HL-60/S4 treated with retinoic acid at 250 ng/mL for 4 days and 3 days (cell line): Measurements from ENCODE around the gene SRSF3.

Source experiments
- in situ Hi-C: fragments of 300-500 bp; cut with MboI; formaldehyde crosslinking; loops from 2 replicates; pipeline ENCODE4 v1.7.0; 2022; ENCODE audit warnings: low sequenced_read_pairs

Gene SRSF3

DNA sequence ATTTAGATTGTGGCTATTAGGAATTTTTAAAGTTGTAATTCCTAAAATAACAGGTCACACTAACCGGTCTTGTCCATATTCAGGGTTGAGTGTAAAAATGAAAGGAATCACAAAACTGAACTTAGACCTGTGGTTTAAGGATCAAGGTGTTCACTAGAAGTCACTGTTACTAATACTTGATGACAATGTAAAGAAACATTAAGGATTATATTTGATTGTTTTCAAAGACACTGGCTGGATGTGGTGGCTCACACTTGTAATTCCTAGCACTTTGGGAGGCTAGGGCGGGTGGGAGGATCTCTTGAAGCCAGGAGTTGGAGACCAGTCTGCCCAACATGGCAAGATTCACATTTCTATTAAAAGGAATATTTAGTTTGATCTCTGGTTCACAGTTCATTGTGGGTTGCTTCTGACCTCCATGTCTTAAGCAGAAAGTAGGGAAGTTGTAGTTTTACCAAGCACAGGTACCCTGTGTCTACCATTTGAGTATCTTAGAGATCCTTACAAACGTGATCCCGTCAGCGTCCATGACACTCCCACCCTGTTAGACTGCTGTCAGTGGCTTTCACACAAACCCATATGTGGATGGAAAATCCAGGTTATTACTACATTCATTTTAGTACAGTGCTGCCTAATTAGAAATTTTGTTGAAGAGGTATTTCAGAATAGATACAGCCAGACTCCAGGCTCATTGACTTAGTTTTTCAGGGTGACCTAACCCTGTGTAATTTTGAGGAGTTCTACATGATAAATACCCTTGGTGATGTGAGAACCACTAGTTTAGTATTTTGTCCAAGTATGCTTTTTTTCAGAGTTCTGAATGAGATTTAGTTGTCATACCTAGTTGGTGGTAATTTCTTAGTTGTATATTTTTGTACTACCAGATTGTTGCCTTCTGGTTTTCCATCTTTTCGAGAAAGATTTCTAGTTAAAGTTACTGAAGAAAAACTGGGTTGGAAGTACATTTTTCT, 10.2 kb downstream of the SRSF3 start:
- in situ Hi-C loops = loop anchor here (25.0 kb wide), 2 partner anchors 408 to 608 kb away; partner anchors contain the start of gene FGD2

DNA sequence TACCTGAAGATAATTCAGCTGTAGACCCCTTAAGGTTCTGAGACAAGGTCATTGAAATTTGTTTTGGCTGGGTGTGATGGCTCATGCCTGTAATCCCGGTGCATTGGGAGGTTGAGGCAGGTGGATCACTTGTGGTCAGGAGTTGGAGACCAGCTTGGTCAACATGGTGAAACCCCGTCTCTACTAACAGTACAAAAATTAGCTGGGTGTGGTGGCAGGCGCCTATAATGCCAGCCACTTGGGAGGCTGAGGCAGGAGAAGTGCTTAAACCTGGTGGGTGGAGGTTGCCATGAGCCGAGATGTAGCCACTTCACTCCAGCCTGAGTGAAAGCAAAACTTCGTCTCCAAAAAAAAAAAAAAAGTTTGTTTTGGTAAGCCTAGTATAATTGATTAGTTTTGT, 11.0 kb downstream of the SRSF3 start:
- in situ Hi-C loops = loop anchor here (25.0 kb wide), 2 partner anchors 407 to 607 kb away; partner anchors contain the start of gene FGD2

DNA sequence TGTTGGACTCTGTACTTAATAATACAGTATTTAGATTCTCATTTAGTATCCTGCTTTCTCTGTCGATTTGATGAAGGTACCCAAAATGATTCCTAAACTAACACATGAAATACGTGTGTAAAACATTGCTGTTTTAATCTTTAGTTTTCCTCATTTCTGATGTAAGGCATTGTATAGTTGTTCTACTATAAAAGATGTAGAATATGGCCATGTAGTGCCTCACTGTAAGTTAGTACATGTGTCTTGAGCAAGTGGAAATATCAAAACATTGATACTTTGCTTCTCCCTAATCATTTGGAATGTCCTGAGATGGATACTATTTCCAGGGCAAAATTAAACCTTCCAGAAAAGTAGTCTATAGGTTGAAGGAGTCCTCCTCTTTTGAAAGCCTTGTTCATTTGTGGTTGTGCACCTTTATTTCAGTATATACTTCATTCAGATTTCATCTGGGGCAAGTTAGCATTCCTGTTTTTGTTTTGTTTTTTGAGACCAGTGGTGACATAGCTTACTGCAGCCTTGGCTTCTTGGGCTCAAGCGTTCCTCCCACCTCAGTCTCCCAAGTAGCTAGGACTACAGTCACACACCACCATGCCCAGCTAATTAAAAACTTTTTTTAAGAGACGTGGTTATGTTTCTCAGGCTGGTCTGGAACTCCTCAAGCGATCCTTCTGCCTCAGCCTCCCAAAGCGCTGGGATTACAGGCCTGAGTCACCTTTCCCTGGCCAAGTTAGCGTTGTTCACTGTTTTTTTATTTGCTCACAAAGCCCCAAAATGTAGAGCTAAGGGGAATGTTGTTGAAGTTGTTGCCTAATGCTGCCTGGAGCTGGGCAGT, 11.6 kb downstream of the SRSF3 start:
- in situ Hi-C loops = loop anchor here (25.0 kb wide), 2 partner anchors 407 to 607 kb away; partner anchors contain the start of gene FGD2

DNA sequence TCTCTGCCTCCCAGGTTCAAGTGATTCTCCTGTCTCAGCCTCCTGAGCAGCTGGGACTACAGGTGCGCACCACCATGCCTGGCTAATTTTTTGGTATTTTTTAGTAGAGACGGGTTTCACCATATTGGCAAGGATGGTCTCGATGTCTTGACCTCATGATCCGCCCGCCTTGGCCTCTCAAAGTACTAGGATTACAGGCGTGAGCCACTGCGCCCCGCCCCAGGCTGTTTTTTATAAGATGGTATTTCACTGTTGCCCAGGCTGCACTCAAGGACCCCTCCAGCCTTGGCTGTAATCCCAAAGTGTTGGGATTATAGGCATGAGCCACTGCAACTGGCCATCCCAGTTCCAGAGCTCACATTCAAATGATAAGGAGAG, 13.1 kb downstream of the SRSF3 start:
- in situ Hi-C loops = loop anchor here (25.0 kb wide), 2 partner anchors 405 to 605 kb away; partner anchors contain the start of gene FGD2

DNA sequence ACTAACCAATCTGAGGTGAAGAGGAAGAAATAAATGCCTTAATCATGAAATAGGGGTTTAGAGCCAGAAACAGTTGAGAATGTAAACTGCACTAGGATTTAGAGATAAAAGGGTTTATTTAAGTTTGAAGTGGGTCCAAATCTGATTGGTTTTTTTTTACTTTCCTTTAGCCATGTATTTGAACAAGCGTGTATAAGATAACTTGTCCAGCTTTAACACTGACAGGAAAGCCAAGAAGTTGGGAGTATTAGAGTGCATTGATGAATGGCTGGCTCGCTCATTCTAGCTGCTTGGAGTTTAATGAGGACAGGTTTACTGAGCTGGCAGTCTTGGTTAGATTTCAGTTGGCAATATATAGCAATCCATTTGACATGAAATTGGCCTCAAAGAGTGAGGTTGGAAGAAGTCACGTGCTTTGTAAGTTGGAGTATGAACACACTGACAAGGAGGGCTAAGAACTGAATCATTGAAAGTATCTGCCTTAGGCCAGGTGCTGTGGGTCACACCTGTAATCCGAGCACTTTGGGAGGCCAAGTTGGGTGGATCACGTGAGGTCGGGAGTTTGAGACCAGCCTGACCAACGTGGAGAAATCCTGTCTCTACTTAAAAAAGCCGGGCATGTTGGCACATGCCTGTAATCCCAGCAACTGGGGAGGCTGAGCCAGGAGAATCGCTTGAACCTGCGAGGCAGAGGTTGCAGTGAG, 13.7 kb downstream of the SRSF3 start:
- in situ Hi-C loops = loop anchor here (25.0 kb wide), 2 partner anchors 404 to 604 kb away; partner anchors contain the start of gene FGD2

DNA sequence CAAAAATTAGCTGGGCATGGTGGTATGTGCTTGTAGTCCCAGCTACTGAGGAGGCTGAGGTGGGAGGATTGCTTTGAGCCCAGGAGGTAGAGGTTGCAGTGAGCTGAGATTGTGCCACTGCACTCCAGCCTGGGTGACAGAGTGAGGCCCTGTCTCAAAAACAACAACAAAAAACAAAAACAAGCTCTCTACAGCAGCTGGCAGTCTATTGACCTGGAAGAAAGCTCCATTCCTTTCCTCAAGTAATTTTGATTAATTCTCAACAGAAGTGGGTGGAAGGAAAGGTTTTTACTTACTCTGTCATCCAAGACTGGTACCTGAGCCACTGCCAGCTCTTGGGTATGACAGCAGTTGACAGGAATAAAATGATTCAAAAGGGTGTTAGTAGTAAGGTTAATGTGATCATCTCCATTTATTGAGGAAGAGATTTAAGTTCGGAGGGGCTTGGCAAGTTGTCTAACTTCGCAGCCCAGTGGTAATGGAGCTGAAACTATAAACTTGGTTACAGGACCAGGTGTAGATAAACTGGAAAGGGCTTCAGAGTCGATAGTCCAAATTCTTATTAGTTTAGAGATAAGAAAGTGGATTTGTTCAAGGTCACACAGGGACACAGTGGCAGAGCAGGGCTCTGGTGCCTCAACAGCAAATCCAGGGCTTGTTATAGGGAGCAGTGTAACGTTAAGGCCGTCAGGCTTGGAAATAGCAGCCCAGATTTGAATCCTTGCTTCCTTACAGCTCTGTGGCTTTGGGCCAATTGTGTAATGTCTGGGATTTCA, 14.8 kb downstream of the SRSF3 start:
- in situ Hi-C loops = loop anchor here (25.0 kb wide), 2 partner anchors 403 to 603 kb away; partner anchors contain the start of gene FGD2

DNA sequence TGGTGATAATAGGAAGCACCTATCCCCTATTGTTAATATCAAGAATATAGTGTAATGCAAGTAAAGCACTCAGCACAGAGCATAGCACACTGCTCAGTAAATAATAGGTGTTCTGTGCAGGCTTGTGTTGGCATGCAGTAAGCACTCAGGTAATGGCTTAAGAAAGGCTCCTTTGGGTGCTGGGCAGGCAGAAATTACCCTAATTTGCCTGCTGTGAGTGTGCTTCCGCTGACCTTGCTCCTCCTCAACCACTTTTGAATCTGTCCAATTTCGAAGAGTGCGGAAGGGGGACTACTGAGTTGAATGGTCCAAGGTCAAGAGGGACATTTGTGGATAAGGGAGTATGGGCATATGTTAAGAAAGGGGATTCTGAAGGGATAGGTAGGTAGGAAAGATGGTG, 15.4 kb downstream of the SRSF3 start:
- in situ Hi-C loops = loop anchor here (25.0 kb wide), 2 partner anchors 403 to 603 kb away; partner anchors contain the start of gene FGD2

DNA sequence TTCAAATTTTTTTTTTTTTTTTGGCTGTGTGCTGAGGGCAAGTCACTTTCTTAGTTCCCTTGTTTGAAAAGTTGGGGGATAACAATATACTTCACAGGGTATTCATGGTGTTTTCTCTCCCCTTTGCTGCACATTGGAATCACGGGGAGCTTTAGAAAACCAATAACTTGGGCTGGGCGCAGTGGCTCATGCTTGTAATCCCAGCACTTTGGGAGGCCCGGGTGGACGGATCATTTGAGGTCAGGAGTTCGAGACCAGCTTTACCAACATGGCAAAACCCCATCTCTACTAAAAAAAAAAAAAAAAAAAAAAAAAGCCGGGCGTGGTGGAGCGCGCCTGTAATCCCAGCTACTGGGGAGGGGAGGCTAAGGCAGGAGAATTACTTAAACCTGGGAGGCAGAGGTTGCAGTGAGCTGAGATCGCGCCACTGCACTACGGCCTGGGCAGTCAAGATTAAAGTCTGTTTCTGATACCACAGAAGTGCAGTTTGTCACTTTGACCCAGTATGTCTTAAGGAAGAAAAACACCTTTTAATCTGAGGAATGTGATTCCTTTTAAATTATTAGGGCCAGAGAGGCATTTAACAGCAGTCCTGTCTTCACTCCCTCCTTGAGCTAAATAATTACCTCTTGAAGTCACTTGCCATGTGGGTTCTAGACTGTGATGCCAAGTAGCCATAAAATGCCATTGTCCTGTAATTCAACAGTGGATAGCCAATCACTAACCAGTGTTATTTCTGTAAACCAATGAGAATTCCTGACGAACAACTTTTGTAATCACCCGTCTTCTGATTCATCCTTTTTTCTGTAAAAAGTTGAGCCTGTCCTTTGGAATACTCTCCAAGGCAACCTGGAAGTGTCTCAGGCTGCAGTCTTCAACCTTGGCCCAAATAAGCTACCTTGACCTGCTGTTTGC, 16.1 kb downstream of the SRSF3 start:
- in situ Hi-C loops = loop anchor here (10.0 to 25.0 kb wide), 3 partner anchors 145 to 602 kb away; partner anchors contain the start of gene FGD2

DNA sequence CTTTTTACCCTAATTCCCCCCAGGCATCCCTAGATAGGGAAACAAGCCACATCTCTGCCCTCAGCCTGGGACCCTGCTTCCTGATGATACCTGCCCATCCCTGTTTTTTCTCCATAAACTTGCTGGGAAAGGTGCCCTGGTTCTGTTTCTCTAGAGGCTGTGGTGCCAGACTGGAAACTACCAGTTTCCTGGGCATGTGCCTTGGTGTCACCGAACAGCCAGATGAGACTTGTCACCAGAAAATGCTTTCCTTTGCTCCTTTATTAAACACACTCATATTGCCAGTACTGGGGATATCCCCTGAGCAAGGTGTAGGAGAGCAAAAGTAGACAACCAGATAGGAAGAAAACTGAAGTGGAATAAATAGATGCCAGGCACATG, 16.8 kb downstream of the SRSF3 start:
- in situ Hi-C loops = loop anchor here (10.0 to 25.0 kb wide), 3 partner anchors 144 to 601 kb away; partner anchors contain the start of gene FGD2

DNA sequence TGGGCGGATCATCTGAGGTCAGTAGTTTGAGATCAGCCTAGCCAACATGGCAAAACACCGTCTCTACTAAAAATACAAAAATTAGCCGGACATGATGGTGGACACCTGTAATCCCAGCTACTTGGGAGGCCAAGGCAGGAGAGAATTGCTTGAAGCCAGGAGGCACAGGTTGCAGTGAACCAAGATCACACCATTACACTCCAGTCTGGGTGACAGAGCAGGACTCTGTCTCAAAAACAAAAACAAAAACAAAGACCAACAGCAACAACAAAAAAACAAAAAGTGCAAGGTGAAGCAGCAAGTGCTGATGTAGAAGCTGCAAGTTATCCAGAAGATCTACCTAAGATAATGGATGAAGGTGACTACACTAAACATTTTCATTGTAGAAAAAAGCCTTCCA, 17.5 kb downstream of the SRSF3 start:
- in situ Hi-C loops = loop anchor here (10.0 to 25.0 kb wide), 3 partner anchors 143 to 601 kb away; partner anchors contain the start of gene FGD2

DNA sequence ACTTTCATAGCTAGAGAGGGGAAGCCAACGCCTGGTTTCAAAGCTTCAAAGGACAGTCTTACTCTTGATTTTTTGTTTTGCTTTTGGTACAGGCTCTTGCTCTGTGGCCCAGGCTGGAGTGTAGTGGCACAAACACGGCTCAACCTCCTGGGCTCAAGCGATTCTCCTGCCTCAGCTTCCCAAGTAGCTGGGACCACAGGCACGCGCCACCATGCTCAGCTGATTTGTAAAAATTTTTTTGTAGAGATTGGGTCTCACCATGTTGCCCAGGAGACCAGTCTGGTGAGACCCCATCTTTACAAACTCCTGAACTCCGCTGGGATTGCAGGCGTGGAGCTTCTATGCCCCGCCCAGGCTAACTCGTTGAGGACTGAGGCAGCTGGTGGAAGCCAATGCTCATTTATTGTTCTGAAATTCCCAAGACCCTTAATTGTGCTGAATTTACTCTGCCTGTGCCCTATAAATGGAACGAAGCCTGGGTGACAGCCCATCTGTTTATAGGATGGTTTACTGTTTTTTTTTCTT, 18.0 kb downstream of the SRSF3 start:
- in situ Hi-C loops = loop anchor here (10.0 to 25.0 kb wide), 3 partner anchors 143 to 600 kb away; partner anchors contain the start of gene FGD2

DNA sequence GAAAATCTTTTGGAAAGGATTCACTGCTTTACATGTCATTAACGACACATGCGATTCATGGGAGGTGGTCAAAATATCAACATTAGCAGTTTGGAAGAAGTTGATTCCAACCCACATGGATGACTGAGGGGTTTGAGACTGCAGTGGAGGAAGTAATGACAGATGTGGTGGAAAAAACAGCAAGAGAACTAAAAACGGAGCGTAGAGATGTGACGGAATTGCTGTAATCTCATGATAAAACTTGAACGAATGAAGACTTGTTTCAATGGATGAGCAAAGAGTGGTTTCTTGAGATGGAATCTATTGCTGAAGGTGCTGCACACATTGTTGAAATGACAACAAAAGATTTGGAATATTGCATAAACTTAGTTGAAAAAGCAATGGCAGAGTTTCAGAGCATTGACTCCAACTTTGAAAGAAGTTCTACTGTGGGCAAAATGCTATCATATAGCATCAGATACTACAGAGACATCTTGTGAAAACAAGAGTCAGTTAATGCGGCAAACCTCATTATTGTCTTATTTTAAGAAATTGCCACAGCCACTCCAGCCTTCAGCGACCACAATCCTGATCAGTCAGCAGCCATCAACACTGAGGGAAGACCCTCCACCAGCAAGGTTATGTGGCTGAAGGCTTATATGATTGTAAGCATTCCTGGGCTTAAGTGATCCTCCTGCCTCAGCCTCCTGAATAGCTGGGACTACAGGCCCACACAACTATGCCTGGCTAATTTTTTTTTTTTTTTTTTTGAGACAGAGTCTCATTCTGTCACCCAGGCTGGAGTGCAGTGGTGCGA, 19.2 kb downstream of the SRSF3 start:
- in situ Hi-C loops = loop anchor here (10.0 to 25.0 kb wide), 3 partner anchors 141 to 599 kb away; partner anchors contain the start of gene FGD2

DNA sequence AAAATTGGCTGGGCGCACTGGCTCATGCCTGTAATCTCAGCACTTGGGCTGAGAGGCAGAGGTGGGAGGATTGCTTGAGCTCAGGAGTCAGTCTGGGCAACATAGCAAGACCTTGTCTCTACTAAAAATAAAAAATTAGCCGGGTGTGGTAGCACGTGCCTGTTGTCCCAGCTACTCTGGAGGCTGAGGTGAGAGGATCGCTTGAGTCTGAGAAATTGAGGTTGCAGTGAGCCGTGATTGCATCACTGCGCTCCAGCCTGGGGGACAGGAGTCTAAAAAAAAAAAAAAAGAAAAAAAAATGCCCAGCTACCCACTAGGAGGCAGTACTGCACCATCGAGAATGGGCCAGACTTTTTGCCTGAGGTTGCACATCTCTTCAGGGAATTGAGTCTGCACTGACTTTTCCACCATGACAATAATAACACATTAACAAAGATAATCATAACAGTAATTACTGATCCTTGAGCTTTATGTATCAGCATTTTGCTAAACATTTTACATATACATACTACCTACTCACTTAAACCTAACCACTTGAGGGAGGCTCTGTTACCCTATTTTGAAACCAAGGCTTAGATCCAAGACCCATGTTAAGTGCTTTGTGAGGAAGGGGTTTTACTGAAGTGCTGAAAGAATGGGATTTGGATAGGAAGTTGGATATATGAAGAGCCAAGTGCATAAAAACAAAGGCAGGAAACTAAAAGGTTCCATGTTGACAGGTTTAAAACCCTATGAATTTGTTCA, 21.0 kb downstream of the SRSF3 start:
- in situ Hi-C loops = loop anchor here (10.0 to 25.0 kb wide), 3 partner anchors 140 to 597 kb away; partner anchors contain the start of gene FGD2

DNA sequence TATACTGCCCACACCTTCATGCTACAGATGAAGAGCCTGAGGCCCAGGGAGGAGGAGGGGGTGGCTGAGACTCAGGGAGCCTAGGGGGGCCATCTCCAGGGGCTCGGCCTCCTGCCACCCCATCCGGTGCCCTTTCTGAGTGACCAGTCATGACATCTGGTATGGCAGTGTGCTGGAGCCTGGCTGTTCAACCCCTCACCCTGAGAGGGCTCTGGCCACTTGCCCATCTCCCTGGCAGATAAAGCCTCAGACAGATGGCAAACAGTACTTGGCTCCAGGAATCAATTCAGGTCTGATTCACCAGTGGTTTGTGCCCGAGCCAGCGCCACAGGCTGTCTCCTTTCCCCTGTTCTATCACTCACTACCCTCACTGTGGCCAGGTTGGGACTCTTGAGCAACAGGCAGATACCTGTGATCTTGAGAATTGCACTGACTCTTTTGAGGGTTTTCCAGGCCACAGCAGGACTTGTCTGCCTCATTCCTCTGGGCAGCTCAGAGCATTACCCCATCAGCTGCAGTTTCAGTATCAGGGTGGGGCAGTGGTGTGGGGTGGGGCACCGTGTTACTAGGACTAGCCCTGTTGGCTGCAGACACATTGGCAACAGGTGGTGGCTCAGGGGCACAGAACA, 22.8 kb downstream of the SRSF3 start:
- in situ Hi-C loops = loop anchor here (10.0 to 25.0 kb wide), 3 partner anchors 138 to 595 kb away; partner anchors contain the start of gene FGD2
